Neuron (in vitro differentiated cells): ENCODE results near the gene WWC1.
"Not testable (repeated sequence)": the region's sequence is repeated elsewhere in the genome, so short reads cannot be mapped to it uniquely, and the experiment has no call there.

Experiments used
- H2AFZ ChIP-seq: one replicate; pipeline ENCODE4 v1.6.1; 2013; ENCODE audit warnings: low read depth, mild to moderate bottlenecking, inconsistent platforms, low read length, moderate library complexity
- H3K27me3 ChIP-seq: one replicate; pipeline ENCODE4 v1.6.1; 2013; ENCODE audit warnings: low read length; ENCODE audit not compliant: insufficient read depth
- H3K36me3 ChIP-seq: one replicate; pipeline ENCODE4 v1.6.1; 2013; ENCODE audit warnings: low read length; ENCODE audit not compliant: insufficient read depth
- H3K4me1 ChIP-seq: one replicate; pipeline ENCODE4 v1.6.1; 2013; ENCODE audit warnings: low read length; ENCODE audit not compliant: insufficient read depth
- H3K4me3 ChIP-seq: 2 replicates; pipeline ENCODE4 v1.5.1; 2013; ENCODE audit warnings: mild to moderate bottlenecking, low read length, moderate library complexity
- H3K9me3 ChIP-seq: one replicate; pipeline ENCODE4 v1.6.1; 2013; ENCODE audit warnings: low read length

Gene WWC1

GRCh38 chr5:168337361-168337760 is 45.9 kb downstream of the WWC1 start:
- Histone ChIP-seq H2AFZ (no peak overlapping the region), H3K36me3 (no peaks in the 10 kb centered on the region), H3K4me1 (peaks cover 42% of the 10 kb centered on the region)

GRCh38 chr5:168339109-168339771 is 47.8 kb downstream of the WWC1 start:
- no peak overlapping the region for H2AFZ ChIP-seq
- H3K4me3 ChIP-seq = no peak overlapping the region
- H3K4me1 ChIP-seq = peaks cover 29% of the 10 kb centered on the region
- no peaks in the 10 kb centered on the region for H3K9me3 ChIP-seq
- H3K27me3 ChIP-seq = no peaks in the 10 kb centered on the region
- H3K36me3 ChIP-seq = peaks cover 7% of the 10 kb centered on the region

More at GRCh38 chr5:168337361-168337760, 45.9 kb downstream of the WWC1 start:
- Histone ChIP-seq H3K27me3 (no peaks in the 10 kb centered on the region), H3K9me3 (no peaks in the 10 kb centered on the region), H3K4me3 (no peak overlapping the region)

- not testable (repeated sequence) for H3K4me3 ChIP-seq, H2AFZ ChIP-seq, H3K9me3 ChIP-seq, H3K27me3 ChIP-seq, H3K36me3 ChIP-seq
- H3K4me1 ChIP-seq = peaks cover 25% of the 10 kb centered on the region
Observed at GRCh38 chr5:168339772-168340140, 48.3 kb downstream of the WWC1 start.

GRCh38 chr5:168340487-168340886 is 49.0 kb downstream of the WWC1 start:
- Histone ChIP-seq H3K27me3 (no peaks in the 10 kb centered on the region), H3K4me1 (peaks cover 18% of the 10 kb centered on the region), H3K36me3 (peaks cover 7% of the 10 kb centered on the region), H3K4me3 (no peak overlapping the region), H2AFZ (no peak overlapping the region), H3K9me3 (no peaks in the 10 kb centered on the region)

- Histone ChIP-seq H3K36me3 (peaks cover 7% of the 10 kb centered on the region), H3K27me3 (no peaks in the 10 kb centered on the region), H3K4me1 (peaks cover 12% of the 10 kb centered on the region), H3K9me3 (no peaks in the 10 kb centered on the region), H3K4me3 (no peak overlapping the region), H2AFZ (no peak overlapping the region)
Observed at GRCh38 chr5:168341178-168341577, 49.7 kb downstream of the WWC1 start.

GRCh38 chr5:168342151-168342825 is 50.8 kb downstream of the WWC1 start:
- H2AFZ ChIP-seq = no peak overlapping the region
- H3K36me3 ChIP-seq = peaks cover 7% of the 10 kb centered on the region
- no peaks in the 10 kb centered on the region for H3K9me3 ChIP-seq
- no peak overlapping the region for H3K4me3 ChIP-seq
- peaks cover 12% of the 10 kb centered on the region for H3K4me1 ChIP-seq
- H3K27me3 ChIP-seq = no peaks in the 10 kb centered on the region

- Histone ChIP-seq H3K4me3 (no peak overlapping the region), H3K9me3 (no peaks in the 10 kb centered on the region), H2AFZ (no peak overlapping the region), H3K4me1 (peaks cover 7% of the 10 kb centered on the region), H3K36me3 (peaks cover 7% of the 10 kb centered on the region), H3K27me3 (no peaks in the 10 kb centered on the region)
Observed at GRCh38 chr5:168342985-168343384, 51.5 kb downstream of the WWC1 start.

GRCh38 chr5:168346417-168346816 is 55.0 kb downstream of the WWC1 start:
- H3K36me3 ChIP-seq = peaks cover 9% of the 10 kb centered on the region
- H3K27me3 ChIP-seq = no peaks in the 10 kb centered on the region
- no peaks in the 10 kb centered on the region for H3K9me3 ChIP-seq
- H3K4me3 ChIP-seq = no peak overlapping the region
- no peak overlapping the region for H2AFZ ChIP-seq
- H3K4me1 ChIP-seq = no peaks in the 10 kb centered on the region

GRCh38 chr5:168347368-168348083 is 56.1 kb downstream of the WWC1 start:
- no peak overlapping the region for H2AFZ ChIP-seq
- no peaks in the 10 kb centered on the region for H3K9me3 ChIP-seq
- no peak overlapping the region for H3K4me3 ChIP-seq
- H3K36me3 ChIP-seq = peaks cover 9% of the 10 kb centered on the region
- no peaks in the 10 kb centered on the region for H3K4me1 ChIP-seq
- H3K27me3 ChIP-seq = no peaks in the 10 kb centered on the region

GRCh38 chr5:168348084-168348414 is 56.6 kb downstream of the WWC1 start:
- Histone ChIP-seq H3K36me3 (peaks cover 9% of the 10 kb centered on the region), H3K4me1 (no peaks in the 10 kb centered on the region), H3K9me3 (no peaks in the 10 kb centered on the region), H3K4me3 (no peak overlapping the region), H2AFZ (no peak overlapping the region), H3K27me3 (no peaks in the 10 kb centered on the region)

- no peaks in the 10 kb centered on the region for H3K9me3 ChIP-seq
- no peak overlapping the region for H3K4me3 ChIP-seq
- peaks cover 2% of the 10 kb centered on the region for H3K36me3 ChIP-seq
Observed at GRCh38 chr5:168350315-168350714, 58.9 kb downstream of the WWC1 start.

GRCh38 chr5:168353216-168353957 is 61.9 kb downstream of the WWC1 start:
- Histone ChIP-seq H3K4me3 (no peak overlapping the region), H3K4me1 (peaks cover 24% of the 10 kb centered on the region), H2AFZ (no peak overlapping the region), H3K9me3 (no peaks in the 10 kb centered on the region), H3K36me3 (peaks cover 2% of the 10 kb centered on the region), H3K27me3 (no peaks in the 10 kb centered on the region)

More at GRCh38 chr5:168350315-168350714, 58.9 kb downstream of the WWC1 start:
- H3K4me1 ChIP-seq = no peaks in the 10 kb centered on the region
- H2AFZ ChIP-seq = no peak overlapping the region
- H3K27me3 ChIP-seq = no peaks in the 10 kb centered on the region

GRCh38 chr5:168354397-168354796 is 63.0 kb downstream of the WWC1 start:
- no peaks in the 10 kb centered on the region for H3K27me3 ChIP-seq
- H3K9me3 ChIP-seq = no peaks in the 10 kb centered on the region
- H3K4me1 ChIP-seq = peaks cover 24% of the 10 kb centered on the region
- H2AFZ ChIP-seq = no peak overlapping the region
- peaks cover 1% of the 10 kb centered on the region for H3K36me3 ChIP-seq
- H3K4me3 ChIP-seq = no peak overlapping the region
